Vagina (tissue), 2 donors: ENCODE measurements around the gene TTLL5.

Experiments used
- POLR2A ChIP-seq, 2 donors: fragments of 450-650 bp; IDR thresholded peaks; one replicate each; pipeline ENCODE4 v1.6.1; 2017; ENCODE audit warnings: antibody characterized with exemption in 2 of 2, mild to moderate bottlenecking in 2 of 2, moderate library complexity in 2 of 2
- TF ChIP-seq, protein P1 (sequence below), 3 experiments: fragments of 450-650 bp in 2 of 3; fragments of 200-600 bp in 1 of 3; sonication (generic) in 1 of 3; IDR thresholded peaks; one replicate each; pipeline ENCODE4 v1.5.1; 2017 to 2019; ENCODE audit warnings: antibody characterized with exemption in 3 of 3, mild to moderate bottlenecking in 2 of 3, moderate library complexity in 2 of 3

GRCh38 chr14:75849300-75849895 is 188.4 kb downstream of the TTLL5 start:
- no peak for TF ChIP-seq POLR2A (IDR thresholded peaks at IDR 0.05)
- TF ChIP-seq, protein P1, sequence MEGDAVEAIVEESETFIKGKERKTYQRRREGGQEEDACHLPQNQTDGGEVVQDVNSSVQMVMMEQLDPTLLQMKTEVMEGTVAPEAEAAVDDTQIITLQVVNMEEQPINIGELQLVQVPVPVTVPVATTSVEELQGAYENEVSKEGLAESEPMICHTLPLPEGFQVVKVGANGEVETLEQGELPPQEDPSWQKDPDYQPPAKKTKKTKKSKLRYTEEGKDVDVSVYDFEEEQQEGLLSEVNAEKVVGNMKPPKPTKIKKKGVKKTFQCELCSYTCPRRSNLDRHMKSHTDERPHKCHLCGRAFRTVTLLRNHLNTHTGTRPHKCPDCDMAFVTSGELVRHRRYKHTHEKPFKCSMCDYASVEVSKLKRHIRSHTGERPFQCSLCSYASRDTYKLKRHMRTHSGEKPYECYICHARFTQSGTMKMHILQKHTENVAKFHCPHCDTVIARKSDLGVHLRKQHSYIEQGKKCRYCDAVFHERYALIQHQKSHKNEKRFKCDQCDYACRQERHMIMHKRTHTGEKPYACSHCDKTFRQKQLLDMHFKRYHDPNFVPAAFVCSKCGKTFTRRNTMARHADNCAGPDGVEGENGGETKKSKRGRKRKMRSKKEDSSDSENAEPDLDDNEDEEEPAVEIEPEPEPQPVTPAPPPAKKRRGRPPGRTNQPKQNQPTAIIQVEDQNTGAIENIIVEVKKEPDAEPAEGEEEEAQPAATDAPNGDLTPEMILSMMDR (IDR thresholded peaks at IDR 0.05): no peak
